Measurements from ENCODE around the gene MEGF6. TPM values are rescaled to one million over a fixed set of nuclear protein-coding genes. Genes with fewer than 3 reads are reported as not detected.

MEGF6 gene
- total and polyA plus RNA-seq, 2 of the 8 experiments (the other 6 are each of a cell fraction or from before 2014, with no cell fraction given) = 4.1 to 14.8 TPM

DNA sequence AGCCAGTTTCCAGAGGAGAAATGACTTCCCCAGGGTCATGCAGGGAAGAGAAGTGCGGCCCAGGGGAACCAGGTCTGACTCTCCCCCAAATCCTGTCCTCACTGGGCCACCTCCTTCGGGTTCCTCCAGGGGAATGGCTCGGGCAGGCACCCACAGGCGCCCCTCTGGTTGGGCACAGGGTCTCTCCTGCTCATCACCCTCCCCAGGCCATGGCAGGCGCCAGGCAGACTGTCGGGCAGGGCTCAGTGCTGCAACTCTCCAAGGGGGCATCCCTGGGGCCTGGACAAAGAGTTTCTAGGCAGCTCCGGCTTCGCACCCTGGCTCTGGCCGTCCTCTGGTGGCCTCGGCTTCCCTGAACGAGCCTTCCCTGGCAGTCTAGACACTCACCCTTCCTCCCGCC is 75.6 kb downstream of the MEGF6 start:
- H4K91ac ChIP-seq (replicated peaks; ENCODE audit: insufficient read length, low read length) = no peak overlapping the region
- no peak for TF ChIP-seq SP2 (IDR thresholded peaks at IDR 0.05; ENCODE audit: low read length)

More for the DNA sequence above, 75.6 kb downstream of the MEGF6 start:
- Histone ChIP-seq H2BK15ac (ENCODE audit: low read length) (no peak overlapping the region), H3K23me2 (ENCODE audit: low read depth, low read length) (peaks cover 6% of the 10 kb centered on the region), H3K4me2 (ENCODE audit: insufficient read depth in 1 of 2, low read depth in 2 of 2, low read length in 2 of 2) (no peak overlapping the region), H3K27ac (ENCODE audit: low read depth, low read length) (no peak overlapping the region), H2AK5ac (ENCODE audit: low read depth, low read length) (no peak overlapping the region), H3K4me3 (ENCODE audit: extremely low read depth in 1 of 4, insufficient read depth in 2 of 4, low read depth in 3 of 4, low read length in 4 of 4) (no peak overlapping the region), H3K79me2 (ENCODE audit: control insufficient read depth in 1 of 2, insufficient read depth in 2 of 2, low read length in 2 of 2) (no peaks in the 10 kb centered on the region), H4K8ac (ENCODE audit: extremely low read depth, insufficient read depth, low read length) (no peak overlapping the region), H2BK120ac (replicated peaks; ENCODE audit: low read depth, low read length) (no peak overlapping the region), H4K5ac (ENCODE audit: insufficient read length, low read depth, low read length) (no peak overlapping the region), H2BK12ac (ENCODE audit: low read depth, low read length) (no peak overlapping the region), H2AFZ (ENCODE audit: low read length) (no peak overlapping the region), H2BK5ac (ENCODE audit: low read depth, low read length) (no peak overlapping the region), H3K79me1 (ENCODE audit: low read depth, low read length) (no peaks in the 10 kb centered on the region), H3K27me3 (replicated peaks in 1 of 4; ENCODE audit: control insufficient read depth in 3 of 4, extremely low read depth in 1 of 4, insufficient read depth in 3 of 4, low read length in 3 of 4) (peaks cover 0 to 23% (median 12%) of the 10 kb centered on the region in 4 experiments; a peak in 6 of 7 replicates), H3K4me1 (replicated peaks in 1 of 4; ENCODE audit: control insufficient read depth in 3 of 4, insufficient read depth in 4 of 4, low read length in 3 of 4) (peaks cover 0 to 6% (median 4%) of the 10 kb centered on the region in 4 experiments; a peak in 4 of 7 replicates), H3K9me3 (ENCODE audit: insufficient read depth in 2 of 2, low read depth in 1 of 2, low read length in 1 of 2) (no peaks in the 10 kb centered on the region), H3K36me3 (ENCODE audit: control insufficient read depth in 2 of 4, insufficient read depth in 4 of 4, low read length in 3 of 4) (no peaks in the 10 kb centered on the region), H3K23ac (ENCODE audit: insufficient read length) (no peak overlapping the region), H3K18ac (ENCODE audit: extremely low read depth, low read length) (no peak overlapping the region), H3K9ac (replicated peaks in 1 of 4; ENCODE audit: extremely low read depth in 1 of 4, low read depth in 3 of 4, low read length in 3 of 4) (no peak overlapping the region), H3K14ac (ENCODE audit: insufficient read length) (no peak overlapping the region), H3K4ac (replicated peaks; ENCODE audit: insufficient read length, low read depth, low read length) (no peak overlapping the region), H2BK20ac (ENCODE audit: low read length) (no peak overlapping the region), H4K20me1 (replicated peaks in 1 of 2; ENCODE audit: control insufficient read depth in 1 of 2, insufficient read depth in 2 of 2, low read length in 2 of 2) (peaks cover 6 to 28% of the 10 kb centered on the region in 2 experiments), H3K56ac (replicated peaks; ENCODE audit: insufficient read length, low read depth, low read length) (no peak overlapping the region)
- 88% methylated on average over 12 of the region's 12 CpGs; no CpG with 5 or more reads in 1 of the 2 experiments for WGBS, 2 experiments (ENCODE audit: extremely low coverage in 1 of 2, insufficient coverage in 1 of 2, insufficient read length in 1 of 2, insufficient replicate concordance in 2 of 2, low coverage in 1 of 2, low lambda C conversion rate in 2 of 2, missing lambda C conversion rate in 1 of 2)
- ChIA-PET CTCF (ENCODE audit: partially characterized antibody) (interaction anchor here (0.5 to 7.2 kb wide), 7 partner anchors 17 to 189 kb away, joined by 3 to 34 read pairs (median 5); no protein-coding TSS in a partner anchor), POLR2A (ENCODE audit: partially characterized antibody) (no interaction called here)
- no peak for FAIRE-seq
- DNase-seq (ENCODE audit: low read depth in 1 of 2, low spot score in 2 of 2) = no peak

Measured in H1 (cell line).